Colonic mucosa (tissue), 4 donors: ENCODE data around the gene SH3BGRL. TPM values are rescaled to one million over a fixed set of nuclear protein-coding genes. Genes with fewer than 3 reads are reported as not detected.

ENCODE experiments used
- DNase-seq: peaks from one replicate; pipeline ENCODE4 v3.0.0-alpha.2; 2020
- H3K27ac ChIP-seq: fragments of 200-600 bp; one replicate; pipeline ENCODE4 v1.8.0; 2021
- H3K27me3 ChIP-seq: fragments of 200-600 bp; one replicate; pipeline ENCODE4 v1.8.0; 2021
- H3K36me3 ChIP-seq: fragments of 200-600 bp; one replicate; pipeline ENCODE4 v1.8.0; 2021
- H3K4me1 ChIP-seq: fragments of 200-600 bp; one replicate; pipeline ENCODE4 v1.8.0; 2021; ENCODE audit warnings: mild to moderate bottlenecking
- H3K4me3 ChIP-seq: fragments of 200-600 bp; one replicate; pipeline ENCODE4 v1.8.0; 2021
- H3K9ac ChIP-seq, 2 donors: one replicate each; pipeline ENCODE4 v1.7.0; 2013; ENCODE audit warnings: control low read depth in 2 of 2, low read depth in 2 of 2, low read length in 2 of 2
- H3K9me3 ChIP-seq: fragments of 200-600 bp; one replicate; pipeline ENCODE4 v1.8.0; 2021
- CTCF ChIP-seq: fragments of 200-600 bp; IDR thresholded peaks from one replicate; pipeline ENCODE4 v1.8.0; 2022; ENCODE audit warnings: antibody characterized with exemption, mild to moderate bottlenecking
- intact Hi-C: fragments of 100-400 bp; cut with DNase I; formaldehyde crosslinking; loops from one replicate; pipeline ENCODE4 v1.14.1; 2022
- total RNA-seq, 2 donors: library from RNA; stranded (reverse); fragmentation: NEBNext Ultra II Directional in 1 of 2; extraction: Animal tissue kit (Norgen Biotek cat#: 25700) in 1 of 2; gene quantifications; one replicate each; pipeline ENCODE4 v1.2.1, GENCODE V29; 2021
- donor health status: healthy.
- donor health status: DM: no; HTN: no; CAD: no.
- donor health status: DM: no; HTN: no; CAD: no.

SH3BGRL gene
- 100 to 1,000 TPM in 1 of 2 donors, 10 to 100 TPM in 1; 27.9 to 105 TPM for total RNA-seq

GRCh38 chrX:81201671-81202455 is at the start of gene SH3BGRL, which contains the start of gene HMGN5:
Gene SH3BGRL, plus strand, starts transcription at chrX:81202102. Its CDS starts 99 bp downstream, at chrX:81202201.
Gene HMGN5, minus strand, starts transcription at chrX:81201913. Its CDS starts 80,364 bp downstream, at chrX:81121549.
- no peaks in the 10 kb centered on the region for H3K27me3 ChIP-seq
- no peaks in the 10 kb centered on the region for H3K9me3 ChIP-seq
- H3K9ac ChIP-seq, result peak within 1 kb of the TSS; percentile 50 to 65
- no peak for TF ChIP-seq CTCF
- intact Hi-C loops, result no loop called here
- H3K4me1 ChIP-seq, result no peaks in the 10 kb centered on the region
- peak; percentile 74 for DNase-seq
- H3K27ac ChIP-seq, result peak within 1 kb of the TSS; percentile 58
- peak within 1 kb of the TSS; percentile 45 for H3K4me3 ChIP-seq
- no peaks in the 10 kb centered on the region for H3K36me3 ChIP-seq

- TF ChIP-seq CTCF, result no peak
- no peak overlapping the region for H3K9ac ChIP-seq
- no peak overlapping the region for H3K27ac ChIP-seq
- H3K36me3 ChIP-seq, result no peaks in the 10 kb centered on the region
- H3K27me3 ChIP-seq, result no peaks in the 10 kb centered on the region
- no peaks in the 10 kb centered on the region for H3K9me3 ChIP-seq
- DNase-seq, result no peak
- no peak overlapping the region for H3K4me3 ChIP-seq
- intact Hi-C loops, result no loop called here
- no peaks in the 10 kb centered on the region for H3K4me1 ChIP-seq
Observed at GRCh38 chrX:81168391-81168790, 33.5 kb upstream of the SH3BGRL start.

GRCh38 chrX:81174286-81174685 is 27.6 kb upstream of the SH3BGRL start:
- no peak for DNase-seq
- Histone ChIP-seq H3K4me3 (no peak overlapping the region), H3K36me3 (no peaks in the 10 kb centered on the region), H3K27ac (no peak overlapping the region), H3K9ac (no peak overlapping the region), H3K9me3 (no peaks in the 10 kb centered on the region), H3K27me3 (no peaks in the 10 kb centered on the region), H3K4me1 (no peaks in the 10 kb centered on the region)
- intact Hi-C loops, result loop anchor here (10.0 kb wide), 1 partner anchor 201 kb away; no protein-coding TSS in a partner anchor
- no peak for TF ChIP-seq CTCF

- TF ChIP-seq CTCF, result no peak
- no peak for DNase-seq
- H3K9ac ChIP-seq, result no peak overlapping the region
- H3K4me3 ChIP-seq, result no peak overlapping the region
- no peaks in the 10 kb centered on the region for H3K27me3 ChIP-seq
- no peaks in the 10 kb centered on the region for H3K36me3 ChIP-seq
- no peak overlapping the region for H3K27ac ChIP-seq
- H3K4me1 ChIP-seq, result no peaks in the 10 kb centered on the region
- no peaks in the 10 kb centered on the region for H3K9me3 ChIP-seq
- intact Hi-C loops, result no loop called here
Observed at GRCh38 chrX:81195259-81195658, 6.6 kb upstream of the SH3BGRL start.

- DNase-seq, result peak; percentile 68
- Histone ChIP-seq H3K9ac (no peak overlapping the region), H3K27me3 (no peaks in the 10 kb centered on the region), H3K4me1 (no peaks in the 10 kb centered on the region), H3K4me3 (no peak overlapping the region), H3K36me3 (no peaks in the 10 kb centered on the region), H3K9me3 (no peaks in the 10 kb centered on the region), H3K27ac (no peak overlapping the region)
- TF ChIP-seq CTCF, result peak; percentile 66
- intact Hi-C loops, result no loop called here
Observed at GRCh38 chrX:81195712-81196111, 6.2 kb upstream of the SH3BGRL start.
